Memory B cell (primary cell): Measurements from ENCODE around the gene OR14A16.

Experiments used
- ATAC-seq: fragments of 150-1000 bp; cut with Tn5 transposase; 2 replicates; pipeline ENCODE4 v1.10.0; 2021; ENCODE audit warnings: low read depth, mild to moderate bottlenecking, moderate library complexity
- DNase-seq, 2 donors: peaks; one replicate each; pipeline ENCODE4 v3.0.0; 2022; ENCODE audit warnings: low spot score in 2 of 2
- H3K27ac Mint-ChIP-seq: one replicate; pipeline ENCODE4 v1.8.0; 2022; ENCODE audit warnings: mild to moderate bottlenecking, moderate library complexity, mixed read lengths
- H3K27me3 Mint-ChIP-seq: one replicate; pipeline ENCODE4 v1.8.0; 2022; ENCODE audit warnings: mixed read lengths
- H3K36me3 Mint-ChIP-seq: one replicate; pipeline ENCODE4 v1.8.0; 2022; ENCODE audit warnings: mild to moderate bottlenecking, mixed read lengths
- H3K4me1 Mint-ChIP-seq: one replicate; pipeline ENCODE4 v1.8.0; 2022; ENCODE audit warnings: mixed read lengths
- H3K4me3 Mint-ChIP-seq: one replicate; pipeline ENCODE4 v1.8.0; 2022; ENCODE audit warnings: mild to moderate bottlenecking, moderate library complexity, mixed read lengths
- H3K9me3 Mint-ChIP-seq: one replicate; pipeline ENCODE4 v1.8.0; 2022; ENCODE audit warnings: mixed read lengths

The OR14A16 gene

GRCh38 chr1:247824023-247824422, at the start of gene OR14A16:
TSS of gene OR14A16 (minus strand) at chr1:247824119. CDS start at chr1:247815729, 8,390 bp downstream.
- no peaks in the 10 kb centered on the region for H3K36me3 Mint-ChIP-seq
- peaks cover 3% of the 10 kb centered on the region for H3K4me1 Mint-ChIP-seq
- peaks cover 2% of the 10 kb centered on the region for H3K9me3 Mint-ChIP-seq
- peak within 1 kb of the TSS; percentile 26 for H3K27ac Mint-ChIP-seq
- no peak within 1 kb of the TSS for H3K4me3 Mint-ChIP-seq
- H3K27me3 Mint-ChIP-seq, result no peaks in the 10 kb centered on the region
- ATAC-seq, result peak; percentile 81
- no peak for DNase-seq

- H3K9me3 Mint-ChIP-seq, result peaks cover 4% of the 10 kb centered on the region
- H3K27ac Mint-ChIP-seq, result no peak overlapping the region
- H3K4me3 Mint-ChIP-seq, result no peak overlapping the region
- H3K27me3 Mint-ChIP-seq, result peaks cover 8% of the 10 kb centered on the region
- H3K4me1 Mint-ChIP-seq, result no peaks in the 10 kb centered on the region
- no peaks in the 10 kb centered on the region for H3K36me3 Mint-ChIP-seq
- no peak for DNase-seq
- no peak for ATAC-seq
Observed at GRCh38 chr1:247865416-247865815, 41.5 kb upstream of the OR14A16 start.

GRCh38 chr1:247864644-247865043, 40.7 kb upstream of the OR14A16 start:
- Mint-ChIP-seq H3K36me3 (no peaks in the 10 kb centered on the region), H3K27me3 (peaks cover 8% of the 10 kb centered on the region), H3K4me1 (no peaks in the 10 kb centered on the region), H3K27ac (no peak overlapping the region), H3K4me3 (no peak overlapping the region), H3K9me3 (peaks cover 1% of the 10 kb centered on the region)
- no peak for DNase-seq
- ATAC-seq, result no peak

DNA sequence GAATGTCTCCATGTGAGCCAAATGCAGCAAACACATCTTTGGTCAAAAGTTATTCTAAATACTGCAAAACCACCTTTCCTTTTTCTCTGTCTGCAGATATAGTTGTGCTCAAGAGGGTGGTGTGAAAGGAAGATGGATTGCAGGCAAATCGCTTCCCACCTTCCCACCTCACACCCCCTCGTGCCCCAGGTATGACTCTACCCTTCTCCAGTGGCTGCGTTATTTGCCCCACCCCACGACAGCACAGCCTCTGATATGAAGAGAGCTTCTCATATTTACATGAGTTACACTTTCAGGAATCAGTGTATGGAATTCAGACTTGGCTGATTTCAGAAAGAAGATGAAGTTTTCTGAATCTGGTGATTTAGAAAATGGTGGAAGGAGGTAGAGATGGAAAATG, 38.8 kb upstream of the OR14A16 start:
- Mint-ChIP-seq H3K9me3 (no peaks in the 10 kb centered on the region), H3K4me3 (no peak overlapping the region), H3K27ac (no peak overlapping the region), H3K36me3 (no peaks in the 10 kb centered on the region), H3K4me1 (peaks cover 5% of the 10 kb centered on the region), H3K27me3 (peaks cover 14% of the 10 kb centered on the region)
- ATAC-seq, result no peak
- no peak for DNase-seq

GRCh38 chr1:247857985-247858619, 34.2 kb upstream of the OR14A16 start:
- Mint-ChIP-seq H3K36me3 (no peaks in the 10 kb centered on the region), H3K4me1 (peaks cover 6% of the 10 kb centered on the region), H3K27ac (no peak overlapping the region), H3K9me3 (peaks cover 3% of the 10 kb centered on the region), H3K4me3 (peak overlapping the region; percentile 76), H3K27me3 (peaks cover 17% of the 10 kb centered on the region)
- ATAC-seq, result no peak
- peak in 1 of 2 donors; percentile 11 for DNase-seq

- no peak within 1 kb of the TSS for H3K27ac Mint-ChIP-seq
- peaks cover 14% of the 10 kb centered on the region for H3K27me3 Mint-ChIP-seq
- H3K36me3 Mint-ChIP-seq, result no peaks in the 10 kb centered on the region
- peak; percentile 68 for ATAC-seq
- H3K4me3 Mint-ChIP-seq, result peak within 1 kb of the TSS; percentile 76
- peaks cover 3% of the 10 kb centered on the region for H3K9me3 Mint-ChIP-seq
- DNase-seq, result peak in 1 of 2 donors; percentile 34
- peaks cover 6% of the 10 kb centered on the region for H3K4me1 Mint-ChIP-seq
Observed at GRCh38 chr1:247857069-247857984, 33.4 kb upstream of the OR14A16 start, which contains the start of gene TRIM58. TSS of gene TRIM58 (plus strand) at chr1:247857187. CDS start at chr1:247857247, 60 bp downstream.

GRCh38 chr1:247855911-247856310, 32.0 kb upstream of the OR14A16 start:
- no peaks in the 10 kb centered on the region for H3K36me3 Mint-ChIP-seq
- ATAC-seq (no peak), DNase-seq (no peak)
- H3K27ac Mint-ChIP-seq, result no peak overlapping the region
- H3K27me3 Mint-ChIP-seq, result peaks cover 15% of the 10 kb centered on the region
- H3K4me1 Mint-ChIP-seq, result peaks cover 6% of the 10 kb centered on the region
- peaks cover 3% of the 10 kb centered on the region for H3K9me3 Mint-ChIP-seq
- no peak overlapping the region for H3K4me3 Mint-ChIP-seq

GRCh38 chr1:247854899-247855545, 31.1 kb upstream of the OR14A16 start:
- no peak overlapping the region for H3K27ac Mint-ChIP-seq
- no peak overlapping the region for H3K4me3 Mint-ChIP-seq

DNA sequence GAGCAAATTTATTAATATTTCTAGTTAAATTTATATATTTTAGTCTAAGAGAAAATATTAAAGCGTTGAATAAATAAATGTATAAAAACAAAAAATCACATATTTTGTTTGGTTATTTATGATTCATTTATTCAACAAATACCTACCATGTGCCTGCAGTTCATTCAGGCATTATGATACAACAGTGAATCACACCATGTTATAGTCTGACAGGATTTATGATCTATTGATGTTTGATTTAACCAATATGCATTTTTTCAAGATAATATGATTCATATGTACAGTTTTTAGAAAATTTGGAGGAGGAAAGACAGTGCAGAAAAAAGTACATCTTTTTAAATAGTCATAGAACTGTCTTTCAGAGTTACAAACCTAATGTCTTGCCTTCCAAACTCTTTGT, 25.7 kb upstream of the OR14A16 start:
- H3K27ac Mint-ChIP-seq, result no peak overlapping the region
- ATAC-seq (no peak), DNase-seq (no peak)
- H3K9me3 Mint-ChIP-seq, result peaks cover 3% of the 10 kb centered on the region
- H3K27me3 Mint-ChIP-seq, result peaks cover 6% of the 10 kb centered on the region
- no peaks in the 10 kb centered on the region for H3K4me1 Mint-ChIP-seq
- H3K4me3 Mint-ChIP-seq, result no peak overlapping the region
- no peaks in the 10 kb centered on the region for H3K36me3 Mint-ChIP-seq

More at GRCh38 chr1:247854899-247855545, 31.1 kb upstream of the OR14A16 start:
- Mint-ChIP-seq H3K9me3 (peaks cover 3% of the 10 kb centered on the region), H3K27me3 (peaks cover 15% of the 10 kb centered on the region), H3K36me3 (no peaks in the 10 kb centered on the region), H3K4me1 (peaks cover 6% of the 10 kb centered on the region)
- DNase-seq (no peak), ATAC-seq (no peak)

DNA sequence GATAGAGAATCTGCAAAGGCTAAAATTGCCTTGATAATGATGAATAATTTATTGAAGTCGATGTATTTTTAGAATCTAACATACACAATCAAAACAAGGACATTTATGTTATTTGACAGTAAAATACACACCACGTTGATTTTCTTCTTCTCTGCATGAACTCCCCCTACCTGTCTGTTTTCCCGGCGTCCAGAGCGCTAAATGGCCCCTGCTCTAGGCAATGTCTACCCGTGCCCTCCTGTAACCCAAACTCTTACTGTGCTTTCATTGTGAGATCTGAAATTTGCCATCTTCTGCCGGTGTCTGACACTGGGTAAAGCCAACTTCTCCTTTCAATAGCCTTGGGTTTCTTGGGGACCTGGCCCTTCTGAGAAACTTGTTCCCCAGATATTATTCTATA, 24.4 kb upstream of the OR14A16 start:
- no peak overlapping the region for H3K4me3 Mint-ChIP-seq
- no peak overlapping the region for H3K27ac Mint-ChIP-seq
- DNase-seq (no peak), ATAC-seq (no peak)
- H3K4me1 Mint-ChIP-seq, result no peaks in the 10 kb centered on the region
- peaks cover 5% of the 10 kb centered on the region for H3K27me3 Mint-ChIP-seq
- no peaks in the 10 kb centered on the region for H3K36me3 Mint-ChIP-seq
- peaks cover 1% of the 10 kb centered on the region for H3K9me3 Mint-ChIP-seq

DNA sequence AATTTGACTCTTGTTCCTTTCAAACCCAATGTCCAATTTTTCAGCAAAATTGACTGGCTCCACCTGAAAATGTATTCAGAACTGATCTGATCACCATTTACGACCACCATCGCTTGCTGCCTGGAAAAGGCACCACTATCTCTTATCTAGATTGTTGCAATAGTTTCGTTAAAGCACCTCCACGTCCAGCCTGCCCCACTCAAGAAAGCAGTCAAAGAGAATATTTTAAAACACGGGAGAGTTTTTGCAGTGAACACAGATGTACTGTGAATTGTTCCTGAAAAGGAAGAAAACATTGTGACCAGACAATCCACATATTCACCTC, 21.7 kb upstream of the OR14A16 start:
- no peak overlapping the region for H3K4me3 Mint-ChIP-seq
- DNase-seq (no peak), ATAC-seq (no peak)
- no peaks in the 10 kb centered on the region for H3K9me3 Mint-ChIP-seq
- H3K36me3 Mint-ChIP-seq, result no peaks in the 10 kb centered on the region
- peaks cover 2% of the 10 kb centered on the region for H3K27me3 Mint-ChIP-seq
- no peaks in the 10 kb centered on the region for H3K4me1 Mint-ChIP-seq
- H3K27ac Mint-ChIP-seq, result no peak overlapping the region

- DNase-seq, result no peak
- H3K36me3 Mint-ChIP-seq, result no peaks in the 10 kb centered on the region
- H3K4me1 Mint-ChIP-seq, result no peaks in the 10 kb centered on the region
- no peak for ATAC-seq
- no peak overlapping the region for H3K27ac Mint-ChIP-seq
- H3K4me3 Mint-ChIP-seq, result no peak overlapping the region
- H3K9me3 Mint-ChIP-seq, result no peaks in the 10 kb centered on the region
- H3K27me3 Mint-ChIP-seq, result peaks cover 2% of the 10 kb centered on the region
Observed at GRCh38 chr1:247845011-247845692, 21.2 kb upstream of the OR14A16 start.

- H3K27me3 Mint-ChIP-seq, result peaks cover 2% of the 10 kb centered on the region
- ATAC-seq, result no peak
- H3K4me1 Mint-ChIP-seq, result no peaks in the 10 kb centered on the region
- H3K4me3 Mint-ChIP-seq, result no peak overlapping the region
- no peaks in the 10 kb centered on the region for H3K36me3 Mint-ChIP-seq
- H3K9me3 Mint-ChIP-seq, result no peaks in the 10 kb centered on the region
- no peak overlapping the region for H3K27ac Mint-ChIP-seq
- DNase-seq, result no peak
Observed at GRCh38 chr1:247843411-247843810, 19.5 kb upstream of the OR14A16 start.

DNA sequence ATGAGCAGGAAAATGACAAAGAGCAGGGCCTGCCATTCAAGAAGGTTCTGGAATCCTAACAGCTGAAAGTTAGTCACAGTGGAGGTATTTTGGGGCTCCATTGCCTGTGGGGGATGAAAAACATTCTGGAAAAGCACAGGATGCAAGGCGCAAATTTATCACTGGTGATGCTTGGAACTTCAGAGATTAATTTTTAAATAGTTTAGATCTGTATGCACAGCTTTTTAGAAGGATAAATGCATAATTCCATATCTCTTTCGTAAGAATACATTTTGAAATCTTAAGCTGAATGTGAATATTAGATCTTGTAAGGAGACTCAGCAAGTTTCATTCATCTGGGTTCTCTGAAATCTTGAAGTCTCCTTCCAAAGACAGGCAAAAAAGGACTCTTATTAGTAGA, 17.9 kb upstream of the OR14A16 start, which contains the start of gene OR11L1:
Gene OR11L1 (minus strand): TSS at position 101 of the 400 bp plus-strand sequence. CDS start 0 bp downstream, at position 101.
- ATAC-seq (no peak), DNase-seq (no peak)
- Mint-ChIP-seq H3K27me3 (peaks cover 2% of the 10 kb centered on the region), H3K36me3 (no peaks in the 10 kb centered on the region), H3K27ac (no peak within 1 kb of the TSS), H3K4me1 (no peaks in the 10 kb centered on the region), H3K4me3 (no peak within 1 kb of the TSS), H3K9me3 (no peaks in the 10 kb centered on the region)
